ENCODE measurements around the gene DRD5. TPM values are rescaled to one million over a fixed set of nuclear protein-coding genes. Genes with fewer than 3 reads are reported as not detected.
"Not testable (repeated sequence)": the region's sequence is repeated elsewhere in the genome, so short reads cannot be mapped to it uniquely, and the experiment has no call there.

Gene DRD5
- total RNA-seq, 1 donor from 2014 or later, result not detected

DNA sequence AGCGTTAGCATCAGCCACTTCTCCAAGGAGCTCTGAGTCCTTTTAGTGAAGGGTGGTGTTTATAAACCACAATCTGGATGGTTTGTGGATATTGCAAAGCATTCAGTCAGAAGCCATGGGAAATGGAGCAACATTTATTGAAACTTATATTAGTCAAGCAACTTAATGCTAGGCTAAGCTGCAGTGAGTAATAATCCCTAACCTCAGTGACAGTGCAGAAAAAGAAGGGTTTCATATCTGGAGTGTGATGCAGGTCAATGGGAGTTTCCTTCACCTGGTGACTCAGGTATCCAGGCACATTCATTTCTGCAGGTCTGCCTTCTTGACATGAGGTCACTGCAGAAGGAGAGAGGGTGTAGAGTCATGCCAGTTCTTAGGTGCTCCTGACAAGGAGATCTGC lies 10.4 kb upstream of the DRD5 start:
- Mint-ChIP-seq H3K4me3 (ENCODE audit: unreplicated experiment) (no peak overlapping the region), H3K4me1 (ENCODE audit: unreplicated experiment) (no peaks in the 10 kb centered on the region), H3K36me3 (ENCODE audit: low read depth, unreplicated experiment) (no peaks in the 10 kb centered on the region), H3K27ac (ENCODE audit: unreplicated experiment) (no peak overlapping the region), H3K9me3 (ENCODE audit: unreplicated experiment) (no peaks in the 10 kb centered on the region), H3K27me3 (ENCODE audit: unreplicated experiment) (peaks cover 11% of the 10 kb centered on the region)
- TF ChIP-seq CTCF (IDR thresholded peaks at IDR 0.05; ENCODE audit: unreplicated experiment), result no peak
- no peak for DNase-seq (ENCODE audit: low spot score)

- H3K9me3 Mint-ChIP-seq (ENCODE audit: unreplicated experiment), result no peaks in the 10 kb centered on the region
- no peak overlapping the region for H3K27ac Mint-ChIP-seq (ENCODE audit: unreplicated experiment)
- no peak for DNase-seq (ENCODE audit: low spot score)
- TF ChIP-seq CTCF (IDR thresholded peaks at IDR 0.05; ENCODE audit: unreplicated experiment), result no peak
- H3K4me3 Mint-ChIP-seq (ENCODE audit: unreplicated experiment), result no peak overlapping the region
- no peaks in the 10 kb centered on the region for H3K4me1 Mint-ChIP-seq (ENCODE audit: unreplicated experiment)
- H3K36me3 Mint-ChIP-seq (ENCODE audit: low read depth, unreplicated experiment), result no peaks in the 10 kb centered on the region
- H3K27me3 Mint-ChIP-seq (ENCODE audit: unreplicated experiment), result peaks cover 8% of the 10 kb centered on the region
Measured at GRCh38 chr4:9773471-9773870, 8.0 kb upstream of the DRD5 start.

- no peaks in the 10 kb centered on the region for H3K9me3 Mint-ChIP-seq (ENCODE audit: unreplicated experiment)
- H3K36me3 Mint-ChIP-seq (ENCODE audit: low read depth, unreplicated experiment), result peaks cover 6% of the 10 kb centered on the region
Measured at GRCh38 chr4:9782136-9782436, 652 bp downstream of the DRD5 start.

DNA sequence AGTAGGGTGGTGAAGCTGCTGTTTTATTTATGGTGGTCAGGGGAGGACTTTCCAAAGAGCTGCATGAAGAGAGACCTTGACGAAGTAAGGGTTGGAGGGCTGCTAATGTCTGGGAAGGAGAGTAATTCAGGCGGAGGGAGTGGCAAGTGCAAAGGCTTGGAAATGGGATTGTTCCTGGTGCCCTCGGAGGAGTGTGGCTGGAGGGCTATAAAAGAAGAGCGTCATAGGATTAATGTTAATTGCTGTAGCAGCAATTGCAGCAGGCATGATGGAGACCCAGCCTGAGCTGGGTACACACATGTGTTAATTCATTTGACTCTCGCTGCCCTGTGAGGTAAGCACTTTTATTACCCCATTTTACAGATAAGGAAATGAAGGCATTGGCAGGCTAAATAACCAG lies 4.5 kb downstream of the DRD5 start:
- not testable (repeated sequence) for H3K9me3 Mint-ChIP-seq (ENCODE audit: unreplicated experiment); H3K4me3 Mint-ChIP-seq (ENCODE audit: unreplicated experiment); DNase-seq (ENCODE audit: low spot score); H3K4me1 Mint-ChIP-seq (ENCODE audit: unreplicated experiment); H3K36me3 Mint-ChIP-seq (ENCODE audit: low read depth, unreplicated experiment); H3K27ac Mint-ChIP-seq (ENCODE audit: unreplicated experiment)
- H3K27me3 Mint-ChIP-seq (ENCODE audit: unreplicated experiment), result peaks cover 21% of the 10 kb centered on the region

More at GRCh38 chr4:9782136-9782436, 652 bp downstream of the DRD5 start:
- TF ChIP-seq CTCF (IDR thresholded peaks at IDR 0.05; ENCODE audit: unreplicated experiment), result no peak
- H3K27ac Mint-ChIP-seq (ENCODE audit: unreplicated experiment), result no peak overlapping the region
- DNase-seq (ENCODE audit: low spot score), result no peak
- no peak overlapping the region for H3K4me3 Mint-ChIP-seq (ENCODE audit: unreplicated experiment)
- H3K4me1 Mint-ChIP-seq (ENCODE audit: unreplicated experiment), result no peaks in the 10 kb centered on the region
- peaks cover 36% of the 10 kb centered on the region for H3K27me3 Mint-ChIP-seq (ENCODE audit: unreplicated experiment)

DNA sequence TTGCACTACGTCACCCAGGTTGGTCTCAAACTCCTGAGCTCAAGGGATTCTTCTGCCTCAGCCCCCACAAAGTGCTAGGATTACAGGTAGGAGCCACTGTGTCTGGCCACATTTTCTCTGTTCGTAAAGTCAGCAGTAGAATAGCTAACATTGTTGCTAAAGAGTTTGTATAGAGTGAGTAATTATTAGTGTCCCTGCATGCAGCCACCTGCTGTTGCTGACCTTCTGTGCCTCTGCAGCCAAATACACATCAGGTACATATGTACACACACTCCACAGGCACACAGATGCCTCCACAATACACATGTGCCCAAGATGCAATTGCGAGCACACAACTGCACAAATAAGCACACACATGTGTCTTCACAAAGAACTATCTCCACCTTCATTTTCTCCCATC lies 10.9 kb downstream of the DRD5 start:
- DNase-seq (ENCODE audit: low spot score), result no peak
- Mint-ChIP-seq H3K4me3 (ENCODE audit: unreplicated experiment) (no peak overlapping the region), H3K36me3 (ENCODE audit: low read depth, unreplicated experiment) (no peaks in the 10 kb centered on the region), H3K27ac (ENCODE audit: unreplicated experiment) (no peak overlapping the region), H3K4me1 (ENCODE audit: unreplicated experiment) (no peaks in the 10 kb centered on the region), H3K9me3 (ENCODE audit: unreplicated experiment) (no peaks in the 10 kb centered on the region), H3K27me3 (ENCODE audit: unreplicated experiment) (peaks cover 1% of the 10 kb centered on the region)
- TF ChIP-seq CTCF (IDR thresholded peaks at IDR 0.05; ENCODE audit: unreplicated experiment), result no peak

GRCh38 chr4:9796641-9797040 lies 15.2 kb downstream of the DRD5 start:
- H3K27ac Mint-ChIP-seq (ENCODE audit: unreplicated experiment); H3K9me3 Mint-ChIP-seq (ENCODE audit: unreplicated experiment): not testable (repeated sequence)

More at GRCh38 chr4:9796641-9797040, 15.2 kb downstream of the DRD5 start:
- H3K4me3 Mint-ChIP-seq (ENCODE audit: unreplicated experiment); H3K36me3 Mint-ChIP-seq (ENCODE audit: low read depth, unreplicated experiment); H3K4me1 Mint-ChIP-seq (ENCODE audit: unreplicated experiment); H3K27me3 Mint-ChIP-seq (ENCODE audit: unreplicated experiment); DNase-seq (ENCODE audit: low spot score): not testable (repeated sequence)
